Adrenal gland (tissue), 5 donors: ENCODE data around the gene HSD17B3.

Source experiments
- POLR2A ChIP-seq, 2 donors: fragments of 450-650 bp; IDR thresholded peaks; one replicate each; pipeline ENCODE4 v1.6.1; 2017; ENCODE audit warnings: antibody characterized with exemption in 2 of 2, mild to moderate bottlenecking in 2 of 2, moderate library complexity in 1 of 2
- TF ChIP-seq, protein P1 (sequence below), 6 experiments: fragments of 450-650 bp in 4 of 6; fragments of 200-600 bp in 2 of 6; sonication (generic) in 1 of 6; IDR thresholded peaks; 1 replicate in 5 of 6; 2 replicates in 1 of 6; pipeline versions ENCODE4 v1.5.1 to v1.8.0; 2016 to 2021; ENCODE audit warnings: antibody characterized with exemption in 6 of 6, mild to moderate bottlenecking in 2 of 6, moderate library complexity in 1 of 6
- donor health status: DM: no; HTN: no; CAD: no.

DNA sequence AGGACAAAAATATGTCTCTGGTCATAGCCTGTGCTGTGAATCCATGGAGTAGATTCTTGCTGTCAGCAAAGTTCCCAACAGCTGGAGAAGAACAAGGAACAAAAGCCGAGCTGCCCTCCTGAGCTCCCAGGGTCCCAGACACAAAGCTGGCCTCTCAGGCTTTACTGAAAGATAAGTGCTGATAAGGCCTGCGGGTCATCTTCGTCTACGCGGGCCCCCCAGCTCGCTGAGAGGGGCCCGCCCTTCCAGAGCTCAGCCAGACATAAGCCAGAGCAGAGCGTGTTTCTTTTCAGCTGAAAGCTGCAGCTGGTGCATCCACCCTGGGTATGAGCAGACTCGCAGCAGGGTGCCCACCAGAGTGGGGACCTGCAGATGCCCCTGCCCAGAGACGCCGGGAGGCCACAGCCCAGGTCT is 84.7 kb downstream of the HSD17B3 start:
- no peak for TF ChIP-seq POLR2A (IDR thresholded peaks at IDR 0.05)
- TF ChIP-seq, protein P1, sequence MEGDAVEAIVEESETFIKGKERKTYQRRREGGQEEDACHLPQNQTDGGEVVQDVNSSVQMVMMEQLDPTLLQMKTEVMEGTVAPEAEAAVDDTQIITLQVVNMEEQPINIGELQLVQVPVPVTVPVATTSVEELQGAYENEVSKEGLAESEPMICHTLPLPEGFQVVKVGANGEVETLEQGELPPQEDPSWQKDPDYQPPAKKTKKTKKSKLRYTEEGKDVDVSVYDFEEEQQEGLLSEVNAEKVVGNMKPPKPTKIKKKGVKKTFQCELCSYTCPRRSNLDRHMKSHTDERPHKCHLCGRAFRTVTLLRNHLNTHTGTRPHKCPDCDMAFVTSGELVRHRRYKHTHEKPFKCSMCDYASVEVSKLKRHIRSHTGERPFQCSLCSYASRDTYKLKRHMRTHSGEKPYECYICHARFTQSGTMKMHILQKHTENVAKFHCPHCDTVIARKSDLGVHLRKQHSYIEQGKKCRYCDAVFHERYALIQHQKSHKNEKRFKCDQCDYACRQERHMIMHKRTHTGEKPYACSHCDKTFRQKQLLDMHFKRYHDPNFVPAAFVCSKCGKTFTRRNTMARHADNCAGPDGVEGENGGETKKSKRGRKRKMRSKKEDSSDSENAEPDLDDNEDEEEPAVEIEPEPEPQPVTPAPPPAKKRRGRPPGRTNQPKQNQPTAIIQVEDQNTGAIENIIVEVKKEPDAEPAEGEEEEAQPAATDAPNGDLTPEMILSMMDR (IDR thresholded peaks at IDR 0.05): no peak
